Activated naive CD4-positive, alpha-beta T cell (primary cell): ENCODE measurements around the gene MMD2.

Experiments used
- DNase-seq, 4 experiments: peaks; one replicate each; lab custom pipeline; 2025; lab: John Stamatoyannopoulos, UW

The MMD2 gene

DNA sequence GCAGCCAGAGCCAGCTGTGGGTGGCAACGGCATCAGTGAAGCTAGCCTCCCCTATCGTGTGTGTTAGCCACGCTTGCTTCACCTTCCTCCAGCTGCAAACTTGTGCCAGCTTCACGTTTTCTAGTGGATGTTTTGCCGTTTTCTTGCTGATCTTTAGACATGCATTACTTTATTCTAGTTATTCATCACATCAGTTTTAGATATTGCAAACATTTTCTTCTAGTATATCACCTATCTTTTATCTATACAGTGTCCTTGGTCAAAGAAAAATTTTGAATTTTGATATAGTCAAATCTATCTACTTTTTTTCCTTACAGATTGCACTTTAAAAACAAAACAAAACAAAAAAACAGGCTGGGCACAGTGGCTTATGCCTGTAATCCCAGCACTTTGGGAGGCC, 90.5 kb downstream of the MMD2 start:
- DNase-seq, result no peak

DNA sequence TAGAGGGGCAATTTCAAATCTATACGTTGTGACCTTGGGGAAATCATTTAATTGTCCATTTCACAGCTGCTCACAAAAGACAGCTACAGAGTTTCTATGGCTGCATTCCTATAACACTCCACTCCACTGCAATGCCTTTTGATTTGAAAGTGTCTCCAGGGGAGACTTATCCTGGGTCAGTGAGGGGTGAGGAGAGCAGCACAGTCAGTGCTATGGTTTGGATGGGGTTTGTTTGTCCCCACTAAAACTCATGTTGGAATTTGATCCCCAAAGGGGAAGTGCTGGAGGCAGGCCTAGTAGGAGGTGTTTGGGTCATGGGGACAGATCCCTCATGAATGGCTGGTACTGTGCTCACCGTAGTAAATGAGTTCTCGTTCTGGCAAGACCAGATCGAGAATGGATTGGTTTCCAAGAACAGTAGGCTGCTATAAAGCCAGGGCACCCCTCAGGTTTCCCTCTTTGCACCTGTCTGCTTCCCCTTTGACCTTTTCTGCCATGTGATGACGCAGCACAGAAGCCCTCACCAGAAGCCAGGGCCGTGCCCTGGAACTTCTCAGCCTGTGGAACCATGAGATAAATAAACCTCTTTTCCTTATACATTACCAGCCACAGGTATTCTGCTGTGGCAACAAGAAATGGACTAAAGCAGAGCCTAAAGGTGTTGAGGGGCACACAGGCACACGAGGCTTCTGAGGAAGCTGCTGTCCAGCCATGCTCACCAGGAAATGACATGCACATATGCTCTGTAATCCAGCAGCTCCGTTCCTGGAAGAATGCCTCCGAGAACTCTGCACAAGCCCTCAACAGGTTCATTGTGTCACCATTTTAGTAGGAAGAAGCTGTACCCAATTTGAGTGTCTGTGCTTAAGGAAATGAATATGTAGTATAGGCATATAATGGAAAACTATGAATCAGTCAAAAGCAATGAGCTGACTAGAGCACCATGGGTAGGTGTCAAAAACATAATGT, 92.2 kb downstream of the MMD2 start:
- DNase-seq, result no peak

DNA sequence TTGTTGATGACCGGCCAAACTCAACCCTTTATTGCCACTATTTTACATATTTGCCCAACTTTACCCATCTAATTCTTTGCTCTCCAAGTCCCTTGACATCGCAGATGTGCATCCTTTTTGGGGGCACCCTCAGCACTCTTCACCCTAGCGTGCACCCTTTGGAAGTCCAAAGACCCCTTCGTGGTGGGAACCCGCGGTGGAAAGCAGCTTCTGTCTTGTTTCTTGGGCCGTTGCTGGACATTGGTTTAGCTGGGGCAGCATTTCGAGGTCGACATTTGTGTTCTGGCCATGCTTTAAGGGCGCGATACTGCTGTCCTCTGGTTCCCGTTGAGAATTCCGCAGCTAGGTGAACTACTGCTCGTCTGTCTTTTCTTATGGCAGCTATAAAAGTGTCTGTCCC, 96.8 kb downstream of the MMD2 start:
- no peak for DNase-seq

DNA sequence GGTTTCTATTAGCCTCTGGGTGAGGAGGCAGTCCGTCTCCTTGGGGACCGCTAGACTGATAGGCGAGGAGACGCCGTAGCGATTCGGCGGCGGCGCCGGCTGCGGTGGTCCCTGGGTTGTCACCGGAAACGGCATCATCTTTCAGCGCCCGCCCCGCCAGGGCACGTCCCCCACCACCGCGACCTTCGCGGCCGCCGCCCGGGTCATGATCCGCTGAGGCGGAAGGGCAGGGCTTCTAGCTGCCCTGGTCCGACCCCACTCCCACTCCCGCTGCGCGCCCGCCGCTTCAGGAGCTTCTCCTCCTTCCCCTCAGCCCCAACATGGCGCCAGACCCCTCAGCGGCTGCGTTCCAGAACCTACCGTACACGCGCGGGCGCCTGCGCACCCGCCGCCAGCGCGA, 97.3 kb downstream of the MMD2 start, which contains the start of gene PAPOLB:
Gene PAPOLB, minus strand, starts transcription at position 358 of the 400 bp plus-strand sequence. Its CDS starts 220 bp downstream, at position 138.
- DNase-seq, result no peak

DNA sequence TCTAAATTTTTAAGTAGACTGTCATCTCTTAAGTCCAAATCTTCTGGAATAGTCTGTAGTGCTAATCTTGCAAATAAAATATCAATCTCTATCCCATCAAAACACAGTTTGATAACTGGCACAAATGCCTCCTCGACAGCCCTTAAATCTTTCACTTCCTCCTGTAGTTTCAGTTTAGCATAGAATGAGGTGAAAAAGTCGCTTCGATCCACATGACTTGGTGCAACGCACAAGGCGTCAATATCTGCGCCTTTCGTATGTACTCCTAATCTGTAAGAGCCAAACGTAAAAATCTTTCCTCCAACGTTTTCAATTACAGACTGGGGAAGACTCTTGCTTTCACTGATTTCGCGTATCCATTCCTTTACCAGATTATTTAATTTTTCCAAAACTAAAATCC, 97.8 kb downstream of the MMD2 start:
- no peak for DNase-seq

DNA sequence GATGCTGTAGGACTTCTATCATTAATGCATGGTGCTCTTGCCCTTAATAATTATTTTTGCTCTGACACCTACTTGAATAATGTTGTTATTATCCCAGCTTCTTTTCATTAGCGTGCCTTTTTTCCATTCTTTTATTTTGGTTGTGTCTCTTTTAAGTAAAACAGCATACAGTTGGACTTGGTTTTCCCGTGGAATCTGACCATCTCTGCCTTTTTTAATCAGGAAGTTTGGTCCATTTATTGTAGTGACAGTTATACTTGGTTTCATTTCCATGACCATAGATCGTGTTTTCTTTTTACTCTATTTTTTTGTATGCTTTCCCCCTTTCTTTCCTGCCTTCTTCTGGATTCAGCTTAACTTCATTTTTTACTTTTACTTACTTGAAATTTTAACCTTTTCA, 101.8 kb downstream of the MMD2 start:
- no peak for DNase-seq

DNA sequence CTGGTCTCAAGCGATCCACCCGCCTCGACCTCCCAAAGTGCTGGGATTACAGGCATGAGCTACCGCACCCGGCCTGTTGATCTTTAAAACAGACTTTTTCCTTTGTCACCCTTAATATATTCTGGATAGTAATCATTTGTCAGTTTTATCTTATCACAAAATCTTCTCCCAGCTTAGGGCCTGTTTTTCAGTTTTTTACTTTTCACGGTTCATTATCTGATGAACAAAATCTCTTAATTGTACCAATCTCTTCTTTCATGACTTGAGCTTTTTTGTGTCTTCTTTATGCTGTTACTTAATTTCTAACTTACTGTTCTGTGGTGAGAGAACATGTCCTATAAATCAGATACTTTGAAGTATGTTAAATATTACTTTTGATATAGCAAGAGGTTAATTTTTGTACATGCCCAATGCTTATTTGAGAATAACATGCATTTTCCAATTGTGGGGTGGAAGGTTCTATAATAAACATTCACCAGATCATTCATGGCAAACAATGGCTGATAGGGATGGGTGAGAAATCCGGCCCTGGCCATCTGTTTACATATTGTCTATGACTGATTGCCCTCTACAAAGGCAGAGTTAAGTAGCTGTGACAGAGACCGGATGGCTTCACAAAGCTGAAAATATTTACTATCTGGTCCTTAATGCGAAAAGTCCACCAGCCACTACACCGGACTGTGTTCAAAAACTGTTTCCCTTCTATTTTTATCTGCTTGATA, 102.5 kb downstream of the MMD2 start:
- DNase-seq, result no peak
